ENCODE data around the gene NKIRAS1.

- TF ChIP-seq CTCF (IDR thresholded peaks at IDR 0.05; ENCODE audit: insufficient read depth, low read length), result no peak
- no peak for TF ChIP-seq POLR2AphosphoS5 (IDR thresholded peaks at IDR 0.05; ENCODE audit: low read depth)
- no peak for TF ChIP-seq SPI1 (IDR thresholded peaks at IDR 0.05; ENCODE audit: borderline replicate concordance, low read depth)
- TF ChIP-seq REST (IDR thresholded peaks at IDR 0.05; ENCODE audit: insufficient replicate concordance, low read depth), result no peak
- no peak for TF ChIP-seq GABPA (IDR thresholded peaks at IDR 0.05; ENCODE audit: low read depth)
Measured at GRCh38 chr3:23954144-23954543, 37.4 kb upstream of the NKIRAS1 start.
